K562 (cell line): ENCODE results near the gene IZUMO4. TPM values are rescaled to one million over a fixed set of nuclear protein-coding genes. Genes with fewer than 3 reads are reported as not detected.

ENCODE experiments used
- ARNT ChIP-seq, 2 experiments: fragments of 450-650 bp; IDR thresholded peaks; 2 replicates each; pipeline ENCODE4 v1.6.1; 2016; ENCODE audit warnings: mild to moderate bottlenecking in 1 of 2
- BCLAF1 ChIP-seq, 2 experiments: fragments of 450-650 bp in 1 of 2; IDR thresholded peaks; 2 replicates each; pipeline ENCODE4 v1.6.1; 2011 to 2017; ENCODE audit warnings: low read depth in 2 of 2, antibody characterized with exemption in 1 of 2, borderline replicate concordance in 1 of 2, low read length in 1 of 2, mild to moderate bottlenecking in 1 of 2, mixed read lengths in 1 of 2; ENCODE audit not compliant: control insufficient read depth in 1 of 2
- BRF2 ChIP-seq: IDR thresholded peaks from 3 replicates; pipeline ENCODE4 v1.6.1; 2011; ENCODE audit warnings: borderline replicate concordance, mild to moderate bottlenecking; ENCODE audit not compliant: insufficient read length, insufficient read depth
- EP400 ChIP-seq: fragments of 450-650 bp; IDR thresholded peaks from 2 replicates; pipeline ENCODE4 v1.6.1; 2017; ENCODE audit warnings: antibody characterized with exemption, mild to moderate bottlenecking, moderate library complexity
- HDAC2 ChIP-seq: fragments of 450-650 bp; IDR thresholded peaks from 2 replicates; pipeline ENCODE4 v1.6.1; 2016; ENCODE audit warnings: mild to moderate bottlenecking
- KHSRP ChIP-seq: fragments of 450-650 bp; IDR thresholded peaks from 2 replicates; pipeline ENCODE4 v1.6.1; 2017
- MECOM ChIP-seq: fragments of 250-450 bp; sonication (Bioruptor Pico); IDR thresholded peaks from 2 replicates; pipeline ENCODE4 v1.8.0; 2022; ENCODE audit warnings: inconsistent platforms
- NCOA1 ChIP-seq: fragments of 450-650 bp; IDR thresholded peaks from 2 replicates; pipeline ENCODE4 v1.6.1; 2016; ENCODE audit warnings: low read depth
- PKNOX1 ChIP-seq: fragments of 450-650 bp; IDR thresholded peaks from 2 replicates; pipeline ENCODE4 v1.6.1; 2016
- SRSF3 ChIP-seq: fragments of 200-400 bp; formaldehyde crosslinking; IDR thresholded peaks from 2 replicates; pipeline ENCODE4 v1.6.1; 2016; ENCODE audit warnings: mild to moderate bottlenecking, low read length, moderate library complexity; ENCODE audit not compliant: insufficient read depth
- TAF1 ChIP-seq: IDR thresholded peaks from 2 replicates; pipeline ENCODE4 v1.6.1; 2011; ENCODE audit warnings: mild to moderate bottlenecking, low read length, moderate library complexity; ENCODE audit not compliant: insufficient read depth, control insufficient read depth, severe bottlenecking; ENCODE audit errors: extremely low read depth
- TAL1 ChIP-seq: fragments of 450-650 bp; IDR thresholded peaks from 2 replicates; pipeline ENCODE4 v1.6.1; 2016; ENCODE audit warnings: mild to moderate bottlenecking
- ZBTB34 ChIP-seq: fragments of 250-450 bp; sonication (Bioruptor Pico); IDR thresholded peaks from 2 replicates; pipeline ENCODE4 v1.8.0; 2021; ENCODE audit warnings: mild to moderate bottlenecking, moderate library complexity
- ZNF324 ChIP-seq: fragments of 250-450 bp; sonication (Bioruptor Pico); IDR thresholded peaks from 2 replicates; pipeline ENCODE4 v1.4.0; 2020; ENCODE audit warnings: mild to moderate bottlenecking
- polyA plus RNA-seq, 8 experiments: library from polyadenylated mRNA; depleted of rRNA in 4 of 8; stranded (reverse) in 5 of 8; unstranded in 3 of 8; fragments of >200 nt; fragmentation: Nextera tagmentation in 2 of 8; fragmentation: Illumina TruSeq in 1 of 8; extraction: Ambion mirVana in 2 of 8; extraction: Trizol in 1 of 8; gene quantifications; 2 replicates each; pipeline versions ENCODE4 v1.2.1 to v1.2.3, GENCODE V29; 2011 to 2014; ENCODE audit warnings: inconsistent platforms in 1 of 8, missing spikeins in 1 of 8
- total RNA-seq, 7 experiments: library from RNA; depleted of rRNA in 6 of 7; stranded (reverse); fragments of >200 nt in 6 of 7; fragmentation: Illumina TruSeq in 2 of 7; extraction: Trizol in 2 of 7; gene quantifications; 2 replicates each; pipeline versions ENCODE4 v1.2.1 to v1.2.3, GENCODE V29; 2011 to 2021; ENCODE audit warnings: low replicate concordance in 1 of 7
- TF ChIP-seq, protein P1 (sequence below): fragments of 450-650 bp; formaldehyde crosslinking; conservative IDR thresholded peaks from 2 replicates; pipeline ENCODE4 v1.4.0; 2022; ENCODE audit warnings: mild to moderate bottlenecking, missing genetic modification characterization
- TF ChIP-seq, protein P2 (sequence below): IDR thresholded peaks from 2 replicates; pipeline ENCODE4 v1.6.1; 2012; ENCODE audit warnings: low read depth, low read length, improper control_type of control experiment, borderline replicate concordance

Gene IZUMO4
- total and polyA plus RNA-seq, 9 of the 15 experiments (the other 6 are each of a cell fraction or from before 2014, with no cell fraction given) = 0.07 to 3.9 (median 1.2) TPM

GRCh38 chr19:2059422-2060201 is 37.1 kb upstream of the IZUMO4 start (continued):
- TF ChIP-seq PKNOX1 (0 out of 2 replicates have a peak, but pooled peaks have one; percentile 3), ZNF324 (CRISPR knock-in tag) (peak; percentile 31; the same call in 1 of the 2 replicates), ARNT (IDR thresholded peaks at IDR 0.05) (peak in 1 of 2 experiments; percentile 18; a peak in 2 of 4 replicates), SRSF3 (no peak), TAF1 (peak; percentile 72), KHSRP (no peak), HDAC2 (peak; percentile 57; the same call in 1 of the 2 replicates), BCLAF1 (IDR thresholded peaks at IDR 0.05; ENCODE audit: borderline replicate concordance in 1 of 2, control insufficient read depth in 1 of 2, low read depth in 2 of 2, low read length in 1 of 2) (no peak), EP400 (peak; percentile 100), MECOM (CRISPR knock-in tag) (peak; percentile 66), NCOA1 (peak; percentile 78), BRF2 (no peak), ZBTB34 (CRISPR knock-in tag) (peak; percentile 10; the same call in 1 of the 2 replicates), TAL1 (no peak)
- TF ChIP-seq, protein P1, sequence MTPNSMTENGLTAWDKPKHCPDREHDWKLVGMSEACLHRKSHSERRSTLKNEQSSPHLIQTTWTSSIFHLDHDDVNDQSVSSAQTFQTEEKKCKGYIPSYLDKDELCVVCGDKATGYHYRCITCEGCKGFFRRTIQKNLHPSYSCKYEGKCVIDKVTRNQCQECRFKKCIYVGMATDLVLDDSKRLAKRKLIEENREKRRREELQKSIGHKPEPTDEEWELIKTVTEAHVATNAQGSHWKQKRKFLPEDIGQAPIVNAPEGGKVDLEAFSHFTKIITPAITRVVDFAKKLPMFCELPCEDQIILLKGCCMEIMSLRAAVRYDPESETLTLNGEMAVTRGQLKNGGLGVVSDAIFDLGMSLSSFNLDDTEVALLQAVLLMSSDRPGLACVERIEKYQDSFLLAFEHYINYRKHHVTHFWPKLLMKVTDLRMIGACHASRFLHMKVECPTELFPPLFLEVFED (CRISPR knock-in tag) = no peak
- TF ChIP-seq, protein P2, sequence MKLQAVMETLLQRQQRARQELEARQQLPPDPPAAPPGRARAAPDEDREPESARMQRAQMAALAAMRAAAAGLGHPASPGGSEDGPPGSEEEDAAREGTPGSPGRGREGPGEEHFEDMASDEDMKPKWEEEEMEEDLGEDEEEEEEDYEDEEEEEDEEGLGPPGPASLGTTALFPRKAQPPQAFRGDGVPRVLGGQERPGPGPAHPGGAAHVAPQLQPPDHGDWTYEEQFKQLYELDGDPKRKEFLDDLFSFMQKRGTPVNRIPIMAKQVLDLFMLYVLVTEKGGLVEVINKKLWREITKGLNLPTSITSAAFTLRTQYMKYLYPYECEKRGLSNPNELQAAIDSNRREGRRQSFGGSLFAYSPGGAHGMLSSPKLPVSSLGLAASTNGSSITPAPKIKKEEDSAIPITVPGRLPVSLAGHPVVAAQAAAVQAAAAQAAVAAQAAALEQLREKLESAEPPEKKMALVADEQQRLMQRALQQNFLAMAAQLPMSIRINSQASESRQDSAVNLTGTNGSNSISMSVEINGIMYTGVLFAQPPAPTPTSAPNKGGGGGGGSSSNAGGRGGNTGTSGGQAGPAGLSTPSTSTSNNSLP = no peak
